HepG2 (cell line): ENCODE results near the gene KLHL36. TPM values are rescaled to one million over a fixed set of nuclear protein-coding genes. Genes with fewer than 3 reads are reported as not detected.
A peak's percentile ranks its signal among the peaks of the same experiment; 100 is the strongest.

ENCODE experiments used
- ARID5B ChIP-seq: IDR thresholded peaks from 2 replicates; pipeline ENCODE4 v1.4.0; 2020; ENCODE audit warnings: mild to moderate bottlenecking, missing genetic modification reagents
- ATF1 ChIP-seq: IDR thresholded peaks from 2 replicates; pipeline ENCODE4 v1.6.1; 2016; ENCODE audit warnings: mild to moderate bottlenecking, control low read depth
- HES4 ChIP-seq: sonication (generic); formaldehyde crosslinking; IDR thresholded peaks from 2 replicates; pipeline ENCODE4 v1.9.0; 2021; ENCODE audit warnings: mild to moderate bottlenecking, missing genetic modification reagents, borderline replicate concordance
- MTA1 ChIP-seq: sonication (generic); formaldehyde crosslinking; IDR thresholded peaks from 2 replicates; pipeline ENCODE4 v1.4.0; 2020; ENCODE audit warnings: missing genetic modification reagents, mild to moderate bottlenecking, borderline replicate concordance
- PAXIP1 ChIP-seq: sonication (generic); formaldehyde crosslinking; conservative IDR thresholded peaks from 2 replicates; pipeline ENCODE4 v1.4.0; 2020; ENCODE audit warnings: mild to moderate bottlenecking, missing genetic modification reagents, moderate library complexity
- ZEB1 ChIP-seq: IDR thresholded peaks from 2 replicates; pipeline ENCODE4 v1.6.1; 2012; ENCODE audit warnings: mild to moderate bottlenecking, low read depth, inconsistent platforms; ENCODE audit not compliant: insufficient replicate concordance
- ZNF770 ChIP-seq: sonication (generic); formaldehyde crosslinking; IDR thresholded peaks from 2 replicates; pipeline ENCODE4 v1.5.0; 2020; ENCODE audit warnings: mild to moderate bottlenecking, missing genetic modification reagents
- ZNF883 ChIP-seq: sonication (generic); formaldehyde crosslinking; IDR thresholded peaks from 2 replicates; pipeline ENCODE4 v1.5.1; 2020; ENCODE audit warnings: mild to moderate bottlenecking, missing genetic modification reagents; ENCODE audit errors: not compliant biosample characterization
- ZSCAN22 ChIP-seq: sonication (generic); formaldehyde crosslinking; IDR thresholded peaks from 2 replicates; pipeline ENCODE4 v1.4.0; 2020; ENCODE audit warnings: mild to moderate bottlenecking, missing genetic modification reagents
- polyA plus RNA-seq, 8 experiments: library from polyadenylated mRNA; depleted of rRNA in 3 of 8; stranded (reverse) in 7 of 8; unstranded in 1 of 8; fragments of >200 nt; fragmentation: Illumina TruSeq in 4 of 8; extraction: Trizol in 4 of 8; gene quantifications; 2 replicates each; pipeline versions ENCODE4 v1.2.1 to v1.2.3, GENCODE V29; 2011 to 2016; ENCODE audit warnings: low read depth in 4 of 8, missing spikeins in 1 of 8, mixed read lengths in 1 of 8; ENCODE audit not compliant: insufficient read depth in 1 of 8
- total RNA-seq, 5 experiments: library from RNA; depleted of rRNA; stranded (reverse); fragments of >200 nt; fragmentation: Illumina TruSeq; extraction: Trizol; gene quantifications; 2 replicates each; pipeline ENCODE4 v1.2.3, GENCODE V29; 2016; ENCODE audit warnings: low read depth in 1 of 5
- TF ChIP-seq, protein P1 (sequence below): sonication (generic); formaldehyde crosslinking; IDR thresholded peaks from 2 replicates; pipeline ENCODE4 v1.4.0; 2020; ENCODE audit warnings: missing genetic modification reagents
- TF ChIP-seq, protein P2 (sequence below): IDR thresholded peaks from 2 replicates; pipeline ENCODE4 v1.6.1; 2016; ENCODE audit warnings: mild to moderate bottlenecking, missing biosample characterization, missing genetic modification reagents

KLHL36 gene
- total and polyA plus RNA-seq, 2 of the 13 experiments (the other 11 are each of a cell fraction or from before 2014, with no cell fraction given), result 24.3 to 26.0 TPM

DNA sequence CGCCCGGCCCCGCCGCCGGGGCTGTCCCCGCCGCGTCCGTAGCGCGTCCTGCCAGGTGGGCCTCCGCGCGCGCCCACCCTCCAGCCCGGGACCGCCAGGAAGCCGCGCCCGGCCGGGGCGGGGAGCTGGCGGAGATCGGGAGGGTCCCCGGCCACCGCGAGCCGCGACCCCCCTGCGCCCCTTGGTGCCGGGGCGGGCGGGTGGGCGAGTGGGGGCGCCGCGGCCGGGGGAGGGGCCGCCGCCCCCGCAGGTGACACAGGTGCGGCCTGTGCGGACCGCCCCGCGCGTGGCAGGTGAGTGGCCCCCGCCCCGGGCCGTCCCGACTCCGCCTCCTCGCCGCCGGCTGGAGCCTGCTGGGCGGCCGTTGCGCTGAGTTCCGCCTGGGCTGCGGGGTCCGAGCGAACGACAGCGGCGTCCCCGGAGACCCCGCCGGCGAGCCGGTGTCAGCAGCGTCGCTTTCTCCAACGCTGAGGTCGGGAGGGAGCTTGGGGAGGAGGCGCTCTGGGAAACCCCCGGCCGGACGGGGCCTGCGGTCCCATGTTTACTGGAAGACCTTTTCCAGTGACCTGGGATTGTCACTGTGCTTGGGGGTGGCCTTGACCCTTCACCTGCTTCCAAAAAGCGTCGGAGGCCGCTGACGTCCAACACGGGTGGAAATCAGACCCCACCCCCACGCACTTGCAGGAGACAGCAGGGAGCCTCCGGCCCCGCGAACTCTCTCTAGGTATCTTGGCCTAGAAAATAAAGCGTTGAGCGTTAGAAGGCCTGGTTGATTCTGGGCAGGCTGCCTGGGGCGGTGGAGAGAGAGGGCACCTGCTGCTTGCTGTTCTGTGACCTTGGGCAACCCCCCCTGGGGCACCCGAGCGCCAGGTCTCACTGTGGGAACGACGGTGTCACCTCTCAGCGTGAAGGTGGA lies 542 bp downstream of the KLHL36 start (continued):
- TF ChIP-seq, protein P1, sequence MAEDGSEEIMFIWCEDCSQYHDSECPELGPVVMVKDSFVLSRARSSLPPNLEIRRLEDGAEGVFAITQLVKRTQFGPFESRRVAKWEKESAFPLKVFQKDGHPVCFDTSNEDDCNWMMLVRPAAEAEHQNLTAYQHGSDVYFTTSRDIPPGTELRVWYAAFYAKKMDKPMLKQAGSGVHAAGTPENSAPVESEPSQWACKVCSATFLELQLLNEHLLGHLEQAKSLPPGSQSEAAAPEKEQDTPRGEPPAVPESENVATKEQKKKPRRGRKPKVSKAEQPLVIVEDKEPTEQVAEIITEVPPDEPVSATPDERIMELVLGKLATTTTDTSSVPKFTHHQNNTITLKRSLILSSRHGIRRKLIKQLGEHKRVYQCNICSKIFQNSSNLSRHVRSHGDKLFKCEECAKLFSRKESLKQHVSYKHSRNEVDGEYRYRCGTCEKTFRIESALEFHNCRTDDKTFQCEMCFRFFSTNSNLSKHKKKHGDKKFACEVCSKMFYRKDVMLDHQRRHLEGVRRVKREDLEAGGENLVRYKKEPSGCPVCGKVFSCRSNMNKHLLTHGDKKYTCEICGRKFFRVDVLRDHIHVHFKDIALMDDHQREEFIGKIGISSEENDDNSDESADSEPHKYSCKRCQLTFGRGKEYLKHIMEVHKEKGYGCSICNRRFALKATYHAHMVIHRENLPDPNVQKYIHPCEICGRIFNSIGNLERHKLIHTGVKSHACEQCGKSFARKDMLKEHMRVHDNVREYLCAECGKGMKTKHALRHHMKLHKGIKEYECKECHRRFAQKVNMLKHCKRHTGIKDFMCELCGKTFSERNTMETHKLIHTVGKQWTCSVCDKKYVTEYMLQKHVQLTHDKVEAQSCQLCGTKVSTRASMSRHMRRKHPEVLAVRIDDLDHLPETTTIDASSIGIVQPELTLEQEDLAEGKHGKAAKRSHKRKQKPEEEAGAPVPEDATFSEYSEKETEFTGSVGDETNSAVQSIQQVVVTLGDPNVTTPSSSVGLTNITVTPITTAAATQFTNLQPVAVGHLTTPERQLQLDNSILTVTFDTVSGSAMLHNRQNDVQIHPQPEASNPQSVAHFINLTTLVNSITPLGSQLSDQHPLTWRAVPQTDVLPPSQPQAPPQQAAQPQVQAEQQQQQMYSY (CRISPR knock-in tag), result no peak
- TF ChIP-seq, protein P2, sequence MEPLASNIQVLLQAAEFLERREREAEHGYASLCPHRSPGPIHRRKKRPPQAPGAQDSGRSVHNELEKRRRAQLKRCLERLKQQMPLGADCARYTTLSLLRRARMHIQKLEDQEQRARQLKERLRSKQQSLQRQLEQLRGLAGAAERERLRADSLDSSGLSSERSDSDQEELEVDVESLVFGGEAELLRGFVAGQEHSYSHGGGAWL, result peak; percentile 58; the same call in 1 of the 2 replicates
- TF ChIP-seq PAXIP1 (peak; percentile 34), ZEB1 (peak; percentile 44), ZNF883 (CRISPR knock-in tag) (peak; percentile 61), ATF1 (no peak), ARID5B (CRISPR knock-in tag) (0 out of 2 replicates have a peak, but pooled peaks have one; percentile 26), MTA1 (CRISPR knock-in tag) (peak; percentile 63; the same call in 1 of the 2 replicates), ZNF770 (CRISPR knock-in tag) (no peak), ZSCAN22 (CRISPR knock-in tag) (peak; percentile 89), HES4 (CRISPR knock-in tag) (peak; percentile 15; the same call in 1 of the 2 replicates)
